H1 (cell line): ENCODE data around the gene FREM2. TPM values are rescaled to one million over a fixed set of nuclear protein-coding genes. Genes with fewer than 3 reads are reported as not detected.

Source experiments
- CTCF ChIA-PET: fragments of 300-600 bp; sonication (Branson Sonifier 250); formaldehyde crosslinking; loops from one replicate; lab custom pipeline; 2021; ENCODE audit not compliant: partially characterized antibody; lab: Charles Lee
- POLR2A ChIA-PET: fragments of 300-600 bp; sonication (Branson Sonifier 250); formaldehyde crosslinking; loops from one replicate; lab custom pipeline; 2021; ENCODE audit warnings: inconsistent platforms; ENCODE audit not compliant: partially characterized antibody; lab: Charles Lee
- DNase-seq, 2 experiments: peaks; one replicate each; pipeline versions ENCODE4 v3.0.0 to v3.0.0-alpha.2; 2010 to 2022; ENCODE audit warnings: low spot score in 2 of 2, low read depth in 1 of 2, mixed read lengths in 1 of 2
- FAIRE-seq: peaks from 2 replicates; lab custom pipeline; 2011; peaks lifted over from hg19 to GRCh38; lab: Jason Lieb, UNC
- H2AFZ ChIP-seq: 2 replicates; pipeline ENCODE4 v1.8.1; 2012; ENCODE audit warnings: low read length, inconsistent platforms
- H2AK5ac ChIP-seq: 2 replicates; pipeline ENCODE4 v1.6.1; 2013; ENCODE audit warnings: low read depth, low read length
- H2BK120ac ChIP-seq: replicated peaks from 2 replicates; pipeline ENCODE3; 2013; ENCODE audit warnings: low read depth, low read length, inconsistent platforms
- H2BK12ac ChIP-seq: 2 replicates; pipeline ENCODE4 v1.6.1; 2013; ENCODE audit warnings: low read depth, low read length
- H2BK15ac ChIP-seq: 2 replicates; pipeline ENCODE4 v1.6.1; 2013; ENCODE audit warnings: low read length
- H2BK20ac ChIP-seq: 2 replicates; pipeline ENCODE4 v1.6.1; 2013; ENCODE audit warnings: low read length
- H2BK5ac ChIP-seq: 2 replicates; pipeline ENCODE4 v1.6.1; 2013; ENCODE audit warnings: low read depth, low read length
- H3K14ac ChIP-seq: 2 replicates; pipeline ENCODE4 v1.6.1; 2013; ENCODE audit warnings: inconsistent platforms; ENCODE audit not compliant: insufficient read length
- H3K18ac ChIP-seq: 2 replicates; pipeline ENCODE4 v1.6.1; 2013; ENCODE audit warnings: low read length; ENCODE audit errors: extremely low read depth
- H3K23ac ChIP-seq: 2 replicates; pipeline ENCODE4 v1.6.1; 2013; ENCODE audit warnings: inconsistent platforms; ENCODE audit not compliant: insufficient read length
- H3K23me2 ChIP-seq: 2 replicates; pipeline ENCODE4 v1.6.1; 2013; ENCODE audit warnings: low read depth, low read length
- H3K27ac ChIP-seq: 2 replicates; pipeline ENCODE4 v1.6.1; 2011; ENCODE audit warnings: low read depth, low read length, inconsistent platforms
- H3K27me3 ChIP-seq, 4 experiments: replicated peaks in 1 of 4; 1 replicate in 1 of 4; 2 replicates in 3 of 4; pipeline versions ENCODE4 v1.6.1 to v1.8.1; 2011 to 2013; ENCODE audit warnings: low read length in 3 of 4, mild to moderate bottlenecking in 3 of 4, inconsistent platforms in 2 of 4, mixed read lengths in 2 of 4, moderate library complexity in 1 of 4; ENCODE audit not compliant: control insufficient read depth in 3 of 4, insufficient read depth in 3 of 4; ENCODE audit errors: extremely low read depth in 1 of 4
- H3K36me3 ChIP-seq, 4 experiments: 2 replicates each; pipeline versions ENCODE4 v1.6.1 to v1.8.1; 2011 to 2013; ENCODE audit warnings: mild to moderate bottlenecking in 4 of 4, low read length in 3 of 4, moderate library complexity in 2 of 4, control low read depth in 1 of 4, inconsistent platforms in 1 of 4; ENCODE audit not compliant: insufficient read depth in 4 of 4, control insufficient read depth in 2 of 4
- H3K4ac ChIP-seq: replicated peaks from 2 replicates; pipeline ENCODE3; 2013; ENCODE audit warnings: low read length, low read depth, mixed read lengths, inconsistent platforms; ENCODE audit not compliant: insufficient read length
- H3K4me1 ChIP-seq, 4 experiments: replicated peaks in 1 of 4; 1 replicate in 1 of 4; 2 replicates in 3 of 4; pipeline versions ENCODE4 v1.6.1 to v1.8.1; 2011 to 2013; ENCODE audit warnings: low read length in 3 of 4, inconsistent platforms in 2 of 4, mixed read lengths in 1 of 4; ENCODE audit not compliant: insufficient read depth in 4 of 4, control insufficient read depth in 3 of 4
- H3K4me2 ChIP-seq, 2 experiments: 2 replicates each; pipeline versions ENCODE4 v1.6.1 to v1.8.1; 2011 to 2013; ENCODE audit warnings: low read depth in 2 of 2, low read length in 2 of 2, control low read depth in 1 of 2, inconsistent platforms in 1 of 2, mild to moderate bottlenecking in 1 of 2; ENCODE audit not compliant: insufficient read depth in 1 of 2
- H3K4me3 ChIP-seq, 4 experiments: fragments of 200-600, 300-600 bp in 1 of 4; sonication (generic), shearing (Covaris generic), sonication (Bioruptor Twin) in 1 of 4; 2 replicates each; pipeline versions ENCODE4 v1.5.1 to v1.8.1; 2011 to 2016; ENCODE audit warnings: low read length in 4 of 4, low read depth in 3 of 4, control low read depth in 2 of 4, inconsistent platforms in 2 of 4, mild to moderate bottlenecking in 2 of 4, mixed read lengths in 1 of 4, moderate library complexity in 1 of 4; ENCODE audit not compliant: insufficient read depth in 2 of 4; ENCODE audit errors: extremely low read depth in 1 of 4
- H3K56ac ChIP-seq: replicated peaks from 2 replicates; pipeline ENCODE3; 2013; ENCODE audit warnings: low read depth, mild to moderate bottlenecking, mixed read lengths, low read length, inconsistent platforms; ENCODE audit not compliant: insufficient read length
- H3K79me1 ChIP-seq: 2 replicates; pipeline ENCODE4 v1.6.1; 2013; ENCODE audit warnings: low read depth, low read length, control low read depth
- H3K79me2 ChIP-seq, 2 experiments: 2 replicates each; pipeline versions ENCODE4 v1.6.1 to v1.8.1; 2012 to 2013; ENCODE audit warnings: low read length in 2 of 2, mild to moderate bottlenecking in 2 of 2, inconsistent platforms in 1 of 2; ENCODE audit not compliant: insufficient read depth in 2 of 2, control insufficient read depth in 1 of 2
- H3K9ac ChIP-seq, 4 experiments: replicated peaks in 1 of 4; 1 replicate in 1 of 4; 2 replicates in 3 of 4; pipeline versions ENCODE4 v1.6.1 to v1.8.1; 2011 to 2013; ENCODE audit warnings: low read depth in 3 of 4, low read length in 3 of 4, control low read depth in 2 of 4, mild to moderate bottlenecking in 2 of 4, moderate library complexity in 2 of 4, inconsistent platforms in 1 of 4; ENCODE audit errors: extremely low read depth in 1 of 4
- H3K9me3 ChIP-seq, 2 experiments: 2 replicates each; pipeline versions ENCODE4 v1.6.1 to v1.8.1; 2012 to 2013; ENCODE audit warnings: mild to moderate bottlenecking in 2 of 2, moderate library complexity in 2 of 2, control low read depth in 1 of 2, inconsistent platforms in 1 of 2, low read depth in 1 of 2, low read length in 1 of 2, mixed read lengths in 1 of 2; ENCODE audit not compliant: insufficient read depth in 2 of 2
- H4K20me1 ChIP-seq, 2 experiments: replicated peaks in 1 of 2; 2 replicates each; pipeline versions ENCODE3 to v1.8.1; 2011 to 2013; ENCODE audit warnings: inconsistent platforms in 2 of 2, low read length in 2 of 2, mild to moderate bottlenecking in 1 of 2; ENCODE audit not compliant: insufficient read depth in 2 of 2, control insufficient read depth in 1 of 2
- H4K5ac ChIP-seq: 2 replicates; pipeline ENCODE4 v1.6.1; 2013; ENCODE audit warnings: low read length, low read depth, mixed read lengths, inconsistent platforms; ENCODE audit not compliant: insufficient read length
- H4K8ac ChIP-seq: 2 replicates; pipeline ENCODE4 v1.8.0; 2013; ENCODE audit warnings: mild to moderate bottlenecking, moderate library complexity, low read length, inconsistent platforms; ENCODE audit not compliant: insufficient read depth; ENCODE audit errors: extremely low read depth
- H4K91ac ChIP-seq: replicated peaks from 2 replicates; pipeline ENCODE3; 2013; ENCODE audit warnings: low read length, mixed read lengths, inconsistent platforms; ENCODE audit not compliant: insufficient read length
- BACH1 ChIP-seq: IDR thresholded peaks from 2 replicates; pipeline ENCODE4 v1.6.1; 2012; ENCODE audit warnings: low read length, improper control_type of control experiment
- BCL11A ChIP-seq, 2 experiments: IDR thresholded peaks; one replicate each; pipeline ENCODE4 v1.6.1; 2011; ENCODE audit warnings: low read depth in 2 of 2, low read length in 2 of 2, mild to moderate bottlenecking in 2 of 2
- BRCA1 ChIP-seq: IDR thresholded peaks from 2 replicates; pipeline ENCODE4 v1.6.1; 2012; ENCODE audit warnings: low read depth, low read length, improper control_type of control experiment
- CEBPB ChIP-seq: IDR thresholded peaks from 2 replicates; pipeline ENCODE4 v1.6.1; 2012; ENCODE audit warnings: low read depth, low read length
- CTCF ChIP-seq, 3 experiments: IDR thresholded peaks; 1 replicate in 2 of 3; 2 replicates in 1 of 3; pipeline versions ENCODE4 v1.5.1 to v1.6.1; 2011; ENCODE audit warnings: low read length in 3 of 3, mild to moderate bottlenecking in 3 of 3, inconsistent platforms in 2 of 3, low read depth in 1 of 3, moderate library complexity in 1 of 3; ENCODE audit not compliant: insufficient read depth in 1 of 3; ENCODE audit errors: control extremely low read depth in 1 of 3
- GABPA ChIP-seq: IDR thresholded peaks from 2 replicates; pipeline ENCODE4 v1.6.1; 2011; ENCODE audit warnings: mild to moderate bottlenecking, low read length, moderate library complexity, borderline replicate concordance; ENCODE audit not compliant: insufficient read depth
- KDM4A ChIP-seq: IDR thresholded peaks from one replicate; pipeline ENCODE4 v1.7.1; 2012; ENCODE audit warnings: low read depth, mild to moderate bottlenecking, moderate library complexity, low read length, inconsistent platforms; ENCODE audit not compliant: severe bottlenecking
- MAFK ChIP-seq: IDR thresholded peaks from 2 replicates; pipeline ENCODE4 v1.6.1; 2012; ENCODE audit warnings: low read depth, mild to moderate bottlenecking, improper control_type of control experiment, low read length
- RXRA ChIP-seq: IDR thresholded peaks from 2 replicates; pipeline ENCODE4 v1.6.1; 2011; ENCODE audit warnings: low read depth, mild to moderate bottlenecking, low read length, moderate library complexity; ENCODE audit not compliant: insufficient read depth
- SIN3A ChIP-seq, 2 experiments: IDR thresholded peaks in 1 of 2; conservative IDR thresholded peaks in 1 of 2; 2 replicates each; pipeline ENCODE4 v1.6.1; 2011 to 2012; ENCODE audit warnings: low read length in 2 of 2, improper control_type of control experiment in 1 of 2, low read depth in 1 of 2, mild to moderate bottlenecking in 1 of 2
- ZNF274 ChIP-seq: IDR thresholded peaks from 2 replicates; pipeline ENCODE4 v1.7.0; 2012; ENCODE audit warnings: low read length, borderline replicate concordance; ENCODE audit errors: extremely low read depth
- WGBS, 2 experiments: shearing (Covaris generic) in 1 of 2; methylation state at CpG; one replicate each; pipeline versions ENCODE4 v1.1.6 to v1.1.7; 2013 to 2015; ENCODE audit warnings: low lambda C conversion rate in 2 of 2, mixed read lengths in 2 of 2, inconsistent platforms in 1 of 2, low coverage in 1 of 2, missing lambda C conversion rate in 1 of 2; ENCODE audit not compliant: insufficient replicate concordance in 2 of 2, insufficient coverage in 1 of 2, insufficient read length in 1 of 2; ENCODE audit errors: extremely low coverage in 1 of 2, missing lambda C conversion rate in 1 of 2; 5-methylcytosine and 5-hydroxymethylcytosine counted together
- polyA plus RNA-seq, 7 experiments: library from polyadenylated mRNA; depleted of rRNA in 3 of 7; stranded (reverse) in 5 of 7; unstranded in 2 of 7; fragments of >200 nt in 5 of 7; fragments of 200-250 nt in 2 of 7; gene quantifications; 1 replicate in 5 of 7; 2 replicates in 1 of 7; 4 replicates in 1 of 7; pipeline versions ENCODE4 v1.2.1 to v1.2.3, GENCODE V29; 2011 to 2013; ENCODE audit warnings: missing spikeins in 2 of 7, mixed read lengths in 2 of 7
- total RNA-seq: library from RNA; stranded (reverse); fragmentation: NEBNext Ultra II Directional; extraction: Animal tissue kit (Norgen Biotek cat#: 25700); gene quantifications from 2 replicates; pipeline ENCODE4 v1.2.1, GENCODE V29; 2021

Gene FREM2
- total and polyA plus RNA-seq, 2 of the 8 experiments (the other 6 are each of a cell fraction or from before 2014, with no cell fraction given): 11.6 to 22.8 TPM

- WGBS, 2 experiments: 88% methylated on average over 4 of the region's 4 CpGs; no CpG with 5 or more reads in 1 of the 2 experiments
- TF ChIP-seq SIN3A (conservative IDR thresholded peaks at IDR 0.05 in 1 of 2, IDR thresholded peaks at IDR 0.05 in 1 of 2; ENCODE audit: low read depth in 1 of 2, low read length in 2 of 2): no peak
- no peak for TF ChIP-seq BCL11A (IDR thresholded peaks at IDR 0.05; ENCODE audit: low read depth in 2 of 2, low read length in 2 of 2)
- no peak for TF ChIP-seq BRCA1
- no peak for TF ChIP-seq GABPA
- no peak for TF ChIP-seq MAFK
- no peak for TF ChIP-seq CEBPB
- no peak for TF ChIP-seq ZNF274
- TF ChIP-seq RXRA: no peak
- no peak for TF ChIP-seq CTCF (IDR thresholded peaks at IDR 0.05; ENCODE audit: control extremely low read depth in 1 of 3, insufficient read depth in 1 of 3, low read depth in 1 of 3, low read length in 3 of 3)
- TF ChIP-seq BACH1: no peak
- no peak for TF ChIP-seq KDM4A
Measured at GRCh38 chr13:38824342-38824741, 137.5 kb downstream of the FREM2 start.

More at GRCh38 chr13:38824342-38824741, 137.5 kb downstream of the FREM2 start:
- Histone ChIP-seq H2BK120ac (no peak overlapping the region), H3K4ac (no peak overlapping the region), H3K79me1 (no peaks in the 10 kb centered on the region), H3K14ac (no peak overlapping the region), H3K18ac (no peak overlapping the region), H2BK5ac (no peak overlapping the region), H3K27ac (no peak overlapping the region), H2BK12ac (no peak overlapping the region), H3K27me3 (no peaks in the 10 kb centered on the region), H3K4me1 (peaks cover 0 to 3% (median 0%) of the 10 kb centered on the region in 4 experiments; a peak in 2 of 7 replicates), H3K9ac (no peak overlapping the region), H3K9me3 (no peaks in the 10 kb centered on the region), H4K20me1 (no peaks in the 10 kb centered on the region), H3K23ac (no peak overlapping the region), H3K23me2 (no peaks in the 10 kb centered on the region), H3K79me2 (no peaks in the 10 kb centered on the region), H3K4me3 (no peak overlapping the region), H2BK20ac (no peak overlapping the region), H4K91ac (no peak overlapping the region), H4K8ac (no peak overlapping the region), H4K5ac (no peak overlapping the region), H2BK15ac (no peak overlapping the region), H2AFZ (no peak overlapping the region), H3K36me3 (no peaks in the 10 kb centered on the region; a peak in 1 of 8 replicates), H3K56ac (no peak overlapping the region), H3K4me2 (no peak overlapping the region), H2AK5ac (no peak overlapping the region)
- ChIA-PET CTCF (interaction anchor here (1.0 kb wide), 1 partner anchor 139 kb away, joined by 3 read pairs; no protein-coding TSS in a partner anchor), POLR2A (interaction anchor here (1.5 kb wide), 1 partner anchor 9 kb away, joined by 3 read pairs; no protein-coding TSS in a partner anchor)
- peak; percentile 19 for FAIRE-seq
- no peak for DNase-seq
